Measurements from ENCODE around the gene KLHDC8B. TPM values are rescaled to one million over a fixed set of nuclear protein-coding genes. Genes with fewer than 3 reads are reported as not detected.

The KLHDC8B gene
- total and polyA plus RNA-seq, 2 donors (not counting 3 experiments of a cell fraction or from before 2014, with no cell fraction given) = 36.0 to 77.8 TPM

- no peaks in the 10 kb centered on the region for H3K79me2 ChIP-seq (ENCODE audit: control insufficient read depth, insufficient read depth, low read length)
- H2AFZ ChIP-seq (ENCODE audit: low read depth, low read length) = no peak overlapping the region
- intact Hi-C loops (cut with micrococcal nuclease) (no loop called here), dilution Hi-C loops (cut with MboI; ENCODE audit: extremely low pct_ligation_motif_present, low sequenced_read_pairs) (no loop called here)
- no TSS peak for BruUV-seq (replicated peaks)
- H3K9me1 ChIP-seq (replicated peaks; ENCODE audit: control insufficient read depth, extremely low read depth, insufficient read depth, low read length) = no peaks in the 10 kb centered on the region
- H3K4me1 ChIP-seq (ENCODE audit: control insufficient read depth, extremely low read depth, insufficient read depth, low read length) = no peaks in the 10 kb centered on the region
- no peak overlapping the region for H3K9ac ChIP-seq (replicated peaks; ENCODE audit: extremely low read depth, insufficient read depth, low read length)
- FAIRE-seq = no peak
- CTCF ChIA-PET = no interaction called here
- H4K20me1 ChIP-seq (replicated peaks; ENCODE audit: control insufficient read depth, extremely low read depth, insufficient read depth, low read length) = no peaks in the 10 kb centered on the region
- POLR2A ChIA-PET = no interaction called here
- TF ChIP-seq EZH2 (IDR thresholded peaks at IDR 0.05; ENCODE audit: borderline replicate concordance, low read depth, low read length, severe bottlenecking) (no peak), GATA2 (IDR thresholded peaks at IDR 0.05; ENCODE audit: insufficient read depth, insufficient read length, low read depth, low read length) (no peak), MYC (IDR thresholded peaks at IDR 0.05; ENCODE audit: low read depth, low read length) (no peak), POLR2A (IDR thresholded peaks at IDR 0.05; ENCODE audit: low read depth, low read length) (no peak), JUN (IDR thresholded peaks at IDR 0.05; ENCODE audit: borderline replicate concordance, insufficient read depth, insufficient read length, low read depth) (no peak), POLR2AphosphoS5 (IDR thresholded peaks at IDR 0.05; ENCODE audit: insufficient read depth, low read depth, low read length) (no peak)
- no peaks in the 10 kb centered on the region for H3K9me3 ChIP-seq (replicated peaks; ENCODE audit: control insufficient read depth, insufficient read depth, low read length)
- H3K36me3 ChIP-seq (ENCODE audit: control insufficient read depth in 2 of 2, extremely low read depth in 1 of 2, insufficient read depth in 2 of 2, low read length in 2 of 2) = no peaks in the 10 kb centered on the region
- no peak overlapping the region for H3K4me2 ChIP-seq (ENCODE audit: insufficient read depth, low read length)
- no peak overlapping the region for H3K4me3 ChIP-seq (replicated peaks in 1 of 3; ENCODE audit: insufficient read depth in 1 of 3, low read depth in 1 of 3, low read length in 3 of 3)
- peaks cover 0 to 3% of the 10 kb centered on the region in 2 experiments for H3K27me3 ChIP-seq (ENCODE audit: control insufficient read depth in 2 of 2, insufficient read depth in 2 of 2, low read length in 2 of 2)
- no peak overlapping the region for H3K27ac ChIP-seq (ENCODE audit: insufficient read depth, low read depth, low read length)
- no peak for DNase-seq (ENCODE audit: low read depth, low spot score)
Measured at GRCh38 chr3:49140080-49140479, 31.3 kb upstream of the KLHDC8B start.

DNA sequence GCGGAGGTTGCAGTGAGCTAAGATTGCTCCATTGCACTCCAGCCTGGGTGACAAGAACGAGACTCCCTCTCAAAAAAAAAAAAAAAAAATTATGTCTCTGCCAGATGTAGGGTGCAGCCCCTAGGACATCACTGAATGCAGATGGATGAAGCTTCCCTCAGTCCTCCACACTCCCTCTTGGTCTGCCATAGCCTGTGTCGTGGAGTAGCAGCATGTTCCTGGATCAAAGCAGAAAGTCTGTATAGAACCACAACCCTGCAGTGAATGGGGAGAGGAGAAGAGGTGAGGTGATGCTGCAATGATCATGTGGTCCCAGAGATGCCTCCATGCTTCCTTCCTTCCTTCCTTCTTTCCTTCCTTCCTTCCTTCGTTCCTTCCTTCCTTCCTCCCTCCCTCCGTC, 23.2 kb upstream of the KLHDC8B start:
- no peaks in the 10 kb centered on the region for H3K27me3 ChIP-seq (ENCODE audit: control insufficient read depth in 2 of 2, insufficient read depth in 2 of 2, low read length in 2 of 2)
- no peak overlapping the region for H3K4me2 ChIP-seq (ENCODE audit: insufficient read depth, low read length)
- dilution Hi-C loops (cut with MboI; ENCODE audit: extremely low pct_ligation_motif_present, low sequenced_read_pairs) (no loop called here), intact Hi-C loops (cut with micrococcal nuclease) (no loop called here)
- BruUV-seq (replicated peaks) = no TSS peak
- CTCF ChIA-PET = interaction anchor here (0.7 kb wide), 1 partner anchor 17 kb away, joined by 3 read pairs; no protein-coding TSS in a partner anchor
- no peak overlapping the region for H3K27ac ChIP-seq (ENCODE audit: insufficient read depth, low read depth, low read length)
- POLR2A ChIA-PET = interaction anchor here (0.7 kb wide), 1 partner anchor 905 kb away, joined by 3 read pairs; no protein-coding TSS in a partner anchor
- no peak overlapping the region for H3K4me3 ChIP-seq (replicated peaks in 1 of 3; ENCODE audit: insufficient read depth in 1 of 3, low read depth in 1 of 3, low read length in 3 of 3)
- TF ChIP-seq MAX (IDR thresholded peaks at IDR 0.05; ENCODE audit: insufficient read depth, insufficient read length) (no peak), EZH2 (IDR thresholded peaks at IDR 0.05; ENCODE audit: borderline replicate concordance, low read depth, low read length, severe bottlenecking) (no peak)
- no peaks in the 10 kb centered on the region for H3K9me1 ChIP-seq (replicated peaks; ENCODE audit: control insufficient read depth, extremely low read depth, insufficient read depth, low read length)
- H2AFZ ChIP-seq (ENCODE audit: low read depth, low read length) = no peak overlapping the region
- H3K4me1 ChIP-seq (ENCODE audit: control insufficient read depth, extremely low read depth, insufficient read depth, low read length) = no peaks in the 10 kb centered on the region
- no peak for FAIRE-seq
- H3K9me3 ChIP-seq (replicated peaks; ENCODE audit: control insufficient read depth, insufficient read depth, low read length) = no peaks in the 10 kb centered on the region
- no peaks in the 10 kb centered on the region for H3K79me2 ChIP-seq (ENCODE audit: control insufficient read depth, insufficient read depth, low read length)
- H3K36me3 ChIP-seq (ENCODE audit: control insufficient read depth in 2 of 2, extremely low read depth in 1 of 2, insufficient read depth in 2 of 2, low read length in 2 of 2) = no peaks in the 10 kb centered on the region
- H4K20me1 ChIP-seq (replicated peaks; ENCODE audit: control insufficient read depth, extremely low read depth, insufficient read depth, low read length) = no peaks in the 10 kb centered on the region
- H3K9ac ChIP-seq (replicated peaks; ENCODE audit: extremely low read depth, insufficient read depth, low read length) = no peak overlapping the region
- DNase-seq (ENCODE audit: low read depth, low spot score) = no peak

Measured in endothelial cell of umbilical vein (primary cell).